GM18520 (cell line): ENCODE data around the gene SLC25A34.

Source experiments
- ATAC-seq: cut with Tn5 transposase; IDR thresholded peaks from one replicate; pipeline ENCODE4 v1.9.1; 2021; ENCODE audit not compliant: unreplicated experiment

Gene SLC25A34

GRCh38 chr1:15733218-15733725 lies 2.8 kb upstream of the SLC25A34 start:
- ATAC-seq: no peak

- no peak for ATAC-seq
Measured at GRCh38 chr1:15733726-15734226, 2.3 kb upstream of the SLC25A34 start.

GRCh38 chr1:15734296-15734695 lies 1.8 kb upstream of the SLC25A34 start:
- no peak for ATAC-seq

- ATAC-seq: no peak
Measured at GRCh38 chr1:15734901-15735300, 1.2 kb upstream of the SLC25A34 start.

GRCh38 chr1:15735304-15736037 lies 587 bp upstream of the SLC25A34 start:
- no peak for ATAC-seq

GRCh38 chr1:15736892-15737261 lies 819 bp downstream of the SLC25A34 start:
- ATAC-seq: no peak

GRCh38 chr1:15737324-15738319 lies 1.6 kb downstream of the SLC25A34 start:
- ATAC-seq: no peak

- ATAC-seq: no peak
Measured at GRCh38 chr1:15738416-15739113, 2.5 kb downstream of the SLC25A34 start.

- ATAC-seq: no peak
Measured at GRCh38 chr1:15739259-15739658, 3.2 kb downstream of the SLC25A34 start.

GRCh38 chr1:15739745-15740144 lies 3.7 kb downstream of the SLC25A34 start:
- no peak for ATAC-seq

GRCh38 chr1:15740924-15741850 lies 5.1 kb downstream of the SLC25A34 start:
- no peak for ATAC-seq

GRCh38 chr1:15742339-15742801 lies 6.3 kb downstream of the SLC25A34 start, which contains the start of gene TMEM82:
TSS of gene TMEM82 (plus strand) at chr1:15742499. CDS start at chr1:15742560, 61 bp downstream.
- no peak for ATAC-seq

- no peak for ATAC-seq
Measured at GRCh38 chr1:15744122-15744679, 8.1 kb downstream of the SLC25A34 start.

GRCh38 chr1:15747378-15747777 lies 11.3 kb downstream of the SLC25A34 start:
- no peak for ATAC-seq

GRCh38 chr1:15748264-15748663 lies 12.2 kb downstream of the SLC25A34 start:
- ATAC-seq: no peak

GRCh38 chr1:15748690-15749398 lies 12.8 kb downstream of the SLC25A34 start:
- ATAC-seq: no peak

- ATAC-seq: no peak
Measured at GRCh38 chr1:15749399-15750291, 13.6 kb downstream of the SLC25A34 start.

- no peak for ATAC-seq
Measured at GRCh38 chr1:15750924-15751323, 14.9 kb downstream of the SLC25A34 start.
